Astrocyte (in vitro differentiated cells and primary cell): ENCODE results near the gene B4GALT1. TPM values are rescaled to one million over a fixed set of nuclear protein-coding genes. Genes with fewer than 3 reads are reported as not detected.

Source experiments
- DNase-seq: peaks from one replicate; pipeline ENCODE4 v3.0.0-alpha.2; 2010; ENCODE audit warnings: low read depth
- FAIRE-seq: peaks from 2 replicates; lab custom pipeline; 2011; peaks lifted over from hg19 to GRCh38; lab: Jason Lieb, UNC
- H2AFZ ChIP-seq: 2 replicates; pipeline ENCODE4 v1.6.0; 2012; ENCODE audit warnings: low read depth, low read length, inconsistent platforms
- H3K27ac ChIP-seq: 2 replicates; pipeline ENCODE4 v1.5.1; 2011; ENCODE audit warnings: low read depth, low read length, inconsistent platforms
- H3K27me3 ChIP-seq: 2 replicates; pipeline ENCODE4 v1.6.0; 2011; ENCODE audit warnings: low read length, inconsistent platforms; ENCODE audit not compliant: insufficient read depth
- H3K36me3 ChIP-seq: 2 replicates; pipeline ENCODE4 v1.5.1; 2011; ENCODE audit warnings: low read length, inconsistent platforms; ENCODE audit not compliant: insufficient read depth
- H3K4me1 ChIP-seq: 2 replicates; pipeline ENCODE4 v1.5.1; 2011; ENCODE audit warnings: low read length, inconsistent platforms; ENCODE audit not compliant: insufficient read depth
- H3K4me2 ChIP-seq: 2 replicates; pipeline ENCODE4 v1.6.0; 2012; ENCODE audit warnings: low read length, inconsistent platforms
- H3K4me3 ChIP-seq: 2 replicates; pipeline ENCODE4 v1.5.1; 2011; ENCODE audit warnings: low read depth, mild to moderate bottlenecking, low read length, inconsistent platforms; ENCODE audit not compliant: insufficient read depth
- H3K79me2 ChIP-seq: 2 replicates; pipeline ENCODE4 v1.6.0; 2012; ENCODE audit warnings: mild to moderate bottlenecking, low read length, inconsistent platforms; ENCODE audit not compliant: insufficient read depth
- H3K9ac ChIP-seq: 2 replicates; pipeline ENCODE4 v1.6.0; 2012; ENCODE audit warnings: mild to moderate bottlenecking, low read length, inconsistent platforms
- H3K9me3 ChIP-seq: 2 replicates; pipeline ENCODE4 v1.5.1; 2012; ENCODE audit warnings: low read depth, mild to moderate bottlenecking, low read length, inconsistent platforms; ENCODE audit not compliant: insufficient read depth
- H4K20me1 ChIP-seq: 2 replicates; pipeline ENCODE4 v1.6.0; 2012; ENCODE audit warnings: low read length, inconsistent platforms; ENCODE audit not compliant: insufficient read depth
- H3K27ac Mint-ChIP-seq: one replicate; pipeline ENCODE4 v1.8.0; 2021; ENCODE audit warnings: mild to moderate bottlenecking, mixed read lengths; ENCODE audit not compliant: unreplicated experiment
- H3K27me3 Mint-ChIP-seq: one replicate; pipeline ENCODE4 v1.8.0; 2021; ENCODE audit warnings: low read depth, mixed read lengths; ENCODE audit not compliant: unreplicated experiment
- H3K36me3 Mint-ChIP-seq: one replicate; pipeline ENCODE4 v1.8.0; 2021; ENCODE audit warnings: low read depth, mixed read lengths; ENCODE audit not compliant: unreplicated experiment
- H3K4me1 Mint-ChIP-seq: one replicate; pipeline ENCODE4 v1.8.0; 2021; ENCODE audit warnings: low read depth, mixed read lengths; ENCODE audit not compliant: unreplicated experiment
- H3K4me3 Mint-ChIP-seq: one replicate; pipeline ENCODE4 v1.8.0; 2021; ENCODE audit warnings: mild to moderate bottlenecking, moderate library complexity, mixed read lengths; ENCODE audit not compliant: unreplicated experiment
- H3K9me3 Mint-ChIP-seq: one replicate; pipeline ENCODE4 v1.8.0; 2021; ENCODE audit warnings: mild to moderate bottlenecking, mixed read lengths; ENCODE audit not compliant: unreplicated experiment
- CTCF ChIP-seq: IDR thresholded peaks from 2 replicates; pipeline ENCODE4 v1.5.1; 2011; ENCODE audit warnings: low read depth, mild to moderate bottlenecking, inconsistent platforms, low read length, moderate library complexity; ENCODE audit not compliant: insufficient read depth
- EZH2 ChIP-seq: IDR thresholded peaks from 2 replicates; pipeline ENCODE4 v1.6.1; 2012; ENCODE audit warnings: mild to moderate bottlenecking, low read length, inconsistent platforms; ENCODE audit not compliant: insufficient read depth
- total RNA-seq: library from RNA; stranded (reverse); gene quantifications from 2 replicates; pipeline ENCODE4 v1.2.1, GENCODE V29; 2021

The B4GALT1 gene
- total RNA-seq, 1 donor from 2014 or later, result 93.1 TPM

- Mint-ChIP-seq H3K4me3 (no peak overlapping the region), H3K27ac (no peak overlapping the region), H3K4me1 (peaks cover 25% of the 10 kb centered on the region), H3K9me3 (no peaks in the 10 kb centered on the region), H3K36me3 (peaks cover 21% of the 10 kb centered on the region), H3K27me3 (no peaks in the 10 kb centered on the region)
- no peak overlapping the region for H3K4me3 ChIP-seq
- H3K27ac ChIP-seq, result no peak overlapping the region
- peaks cover 11% of the 10 kb centered on the region for H3K36me3 ChIP-seq
- DNase-seq (no peak), FAIRE-seq (no peak)
- H3K9me3 ChIP-seq, result no peaks in the 10 kb centered on the region
- no peaks in the 10 kb centered on the region for H3K79me2 ChIP-seq
- peaks cover 7% of the 10 kb centered on the region for H4K20me1 ChIP-seq
- H3K9ac ChIP-seq, result no peak overlapping the region
- no peak overlapping the region for H2AFZ ChIP-seq
- peaks cover 14% of the 10 kb centered on the region for H3K4me1 ChIP-seq
- TF ChIP-seq CTCF (no peak), EZH2 (no peak)
- no peaks in the 10 kb centered on the region for H3K27me3 ChIP-seq
- no peak overlapping the region for H3K4me2 ChIP-seq
Observed at GRCh38 chr9:33111631-33112030, 55.5 kb downstream of the B4GALT1 start.

GRCh38 chr9:33110686-33111085 lies 56.5 kb downstream of the B4GALT1 start:
- no peaks in the 10 kb centered on the region for H3K9me3 Mint-ChIP-seq
- H3K9ac ChIP-seq, result no peak overlapping the region
- peaks cover 33% of the 10 kb centered on the region for H3K4me1 Mint-ChIP-seq
- no peak overlapping the region for H3K4me3 ChIP-seq
- no peaks in the 10 kb centered on the region for H3K9me3 ChIP-seq
- no peak for DNase-seq
- peaks cover 22% of the 10 kb centered on the region for H3K4me1 ChIP-seq
- H3K4me2 ChIP-seq, result no peak overlapping the region
- H3K79me2 ChIP-seq, result no peaks in the 10 kb centered on the region
- H2AFZ ChIP-seq, result no peak overlapping the region
- TF ChIP-seq CTCF, result no peak
- no peak for TF ChIP-seq EZH2
- H3K36me3 ChIP-seq, result peaks cover 11% of the 10 kb centered on the region
- no peak overlapping the region for H3K27ac ChIP-seq
- no peaks in the 10 kb centered on the region for H3K27me3 Mint-ChIP-seq
- H4K20me1 ChIP-seq, result peaks cover 7% of the 10 kb centered on the region
- no peak for FAIRE-seq
- no peak overlapping the region for H3K4me3 Mint-ChIP-seq
- H3K27ac Mint-ChIP-seq, result no peak overlapping the region
- peaks cover 23% of the 10 kb centered on the region for H3K36me3 Mint-ChIP-seq
- no peaks in the 10 kb centered on the region for H3K27me3 ChIP-seq

GRCh38 chr9:33109850-33110595 lies 57.1 kb downstream of the B4GALT1 start:
- Histone ChIP-seq H3K4me2 (no peak overlapping the region), H3K79me2 (no peaks in the 10 kb centered on the region), H3K9me3 (no peaks in the 10 kb centered on the region), H3K27ac (no peak overlapping the region), H3K4me3 (no peak overlapping the region), H3K4me1 (peaks cover 22% of the 10 kb centered on the region), H4K20me1 (peaks cover 3% of the 10 kb centered on the region), H3K36me3 (peaks cover 11% of the 10 kb centered on the region), H2AFZ (no peak overlapping the region), H3K9ac (no peak overlapping the region), H3K27me3 (no peaks in the 10 kb centered on the region)
- DNase-seq (no peak), FAIRE-seq (no peak)
- peaks cover 37% of the 10 kb centered on the region for H3K4me1 Mint-ChIP-seq
- peaks cover 21% of the 10 kb centered on the region for H3K36me3 Mint-ChIP-seq
- no peaks in the 10 kb centered on the region for H3K27me3 Mint-ChIP-seq
- H3K9me3 Mint-ChIP-seq, result no peaks in the 10 kb centered on the region
- TF ChIP-seq EZH2 (no peak), CTCF (no peak)
- no peak overlapping the region for H3K27ac Mint-ChIP-seq
- H3K4me3 Mint-ChIP-seq, result no peak overlapping the region
